MM.1S (cell line): ENCODE results near the gene STAT3.

Source experiments
- DNase-seq: peaks from one replicate; pipeline ENCODE4 v3.0.0-alpha.2; 2015
- H2AFZ ChIP-seq: fragments of 300-600 bp; sonication (generic); 2 replicates; pipeline ENCODE4 v1.6.0; 2016; ENCODE audit warnings: antibody characterized with exemption, low read length
- H3F3A ChIP-seq: fragments of 300-600 bp; sonication (generic); 2 replicates; pipeline ENCODE4 v1.6.1; 2016; ENCODE audit warnings: mild to moderate bottlenecking, antibody characterized with exemption, low read length, moderate library complexity, mixed read lengths; ENCODE audit not compliant: insufficient read depth
- H3K27ac ChIP-seq: fragments of 300-600 bp; sonication (generic); 2 replicates; pipeline ENCODE4 v1.5.1; 2016; ENCODE audit warnings: mild to moderate bottlenecking, low read length
- H3K27me3 ChIP-seq: fragments of 300-600 bp; sonication (generic); replicated peaks from 2 replicates; pipeline ENCODE4 v1.6.0; 2016; ENCODE audit warnings: low read length; ENCODE audit not compliant: insufficient read depth
- H3K36me3 ChIP-seq: fragments of 300-600 bp; sonication (generic); replicated peaks from 2 replicates; pipeline ENCODE4 v1.6.1; 2016; ENCODE audit warnings: mild to moderate bottlenecking, low read length, mixed read lengths; ENCODE audit not compliant: insufficient read depth
- H3K4me1 ChIP-seq: fragments of 300-600 bp; sonication (generic); 2 replicates; pipeline ENCODE4 v1.6.1; 2016; ENCODE audit warnings: low read length, mixed read lengths
- H3K4me2 ChIP-seq: fragments of 300-600 bp; sonication (generic); 2 replicates; pipeline ENCODE4 v1.6.0; 2016; ENCODE audit warnings: low read depth, low read length
- H3K4me3 ChIP-seq: fragments of 300-600 bp; sonication (generic); 2 replicates; pipeline ENCODE4 v1.5.1; 2016; ENCODE audit warnings: low read length, mixed read lengths
- H3K79me2 ChIP-seq: fragments of 300-600 bp; sonication (generic); 2 replicates; pipeline ENCODE4 v1.6.1; 2016; ENCODE audit warnings: mixed run types, low read length, mixed read lengths
- H3K9ac ChIP-seq: fragments of 300-600 bp; sonication (generic); 2 replicates; pipeline ENCODE4 v1.6.1; 2016; ENCODE audit warnings: low read length, mixed read lengths
- H3K9me2 ChIP-seq: fragments of 300-600 bp; sonication (generic); replicated peaks from 2 replicates; pipeline ENCODE4 v1.6.1; 2016; ENCODE audit warnings: mild to moderate bottlenecking, low read length, mixed read lengths; ENCODE audit not compliant: insufficient read depth
- H3K9me3 ChIP-seq: fragments of 300-600 bp; sonication (generic); replicated peaks from 2 replicates; pipeline ENCODE4 v1.6.1; 2016; ENCODE audit warnings: mild to moderate bottlenecking, low read length, mixed read lengths; ENCODE audit not compliant: insufficient read depth
- H4K20me1 ChIP-seq: fragments of 300-600 bp; sonication (generic); 2 replicates; pipeline ENCODE4 v1.6.1; 2016; ENCODE audit warnings: mild to moderate bottlenecking, low read length, moderate library complexity, mixed read lengths; ENCODE audit not compliant: insufficient read depth
- EZH2 ChIP-seq: fragments of 300-600 bp; sonication (generic); optimal IDR thresholded peaks from 2 replicates; pipeline ENCODE3; 2017; ENCODE audit warnings: low read depth, mild to moderate bottlenecking, antibody characterized with exemption, low read length, mixed read lengths
- EZH2phosphoT487 ChIP-seq: fragments of 300-600 bp; sonication (generic); IDR thresholded peaks from 2 replicates; pipeline ENCODE4 v1.6.1; 2018; ENCODE audit warnings: antibody characterized with exemption, low read length
- TF ChIP-seq, protein P1 (sequence below): fragments of 300-600 bp; sonication (generic); IDR thresholded peaks from 2 replicates; pipeline ENCODE4 v1.5.1; 2016; ENCODE audit warnings: antibody characterized with exemption, low read length, mixed read lengths

Gene STAT3

DNA sequence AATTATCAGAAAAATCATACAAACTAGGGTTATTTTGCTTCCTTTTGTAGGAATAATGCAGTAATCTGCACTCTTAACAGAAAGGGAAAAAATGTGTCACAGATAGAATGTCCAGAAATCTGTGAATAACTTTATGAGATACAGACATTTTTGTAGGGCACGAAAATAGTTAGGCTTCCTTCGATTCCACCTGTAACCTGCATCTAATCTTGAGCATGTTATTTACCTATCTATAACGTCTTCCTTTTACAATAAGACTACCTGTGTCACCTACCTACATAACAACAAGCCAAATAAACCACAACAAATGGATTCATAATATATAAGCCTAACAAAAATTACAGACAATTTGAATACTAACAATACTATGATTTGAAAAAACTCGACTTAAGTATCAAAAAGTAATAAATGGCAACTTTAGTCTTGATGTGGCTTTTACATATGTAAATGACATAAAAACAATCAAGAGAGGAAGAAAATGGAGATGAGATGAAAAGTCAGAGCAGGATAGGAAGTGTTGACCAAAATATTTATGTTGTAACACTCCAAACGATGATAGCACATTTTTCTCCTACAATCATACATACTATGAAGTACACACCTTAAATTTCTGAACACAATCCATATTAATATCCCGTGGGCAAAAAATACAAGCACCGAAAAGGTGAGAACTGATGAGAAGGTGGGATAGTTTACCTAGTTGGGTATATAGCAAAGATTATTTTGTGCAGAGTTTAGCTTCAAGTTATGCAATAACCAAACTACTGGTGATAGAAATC lies 114.6 kb downstream of the STAT3 start:
- H3K27ac ChIP-seq, result no peak overlapping the region
- no peak overlapping the region for H2AFZ ChIP-seq
- H3K4me3 ChIP-seq, result no peak overlapping the region
- H3K4me1 ChIP-seq, result no peaks in the 10 kb centered on the region
- H3K36me3 ChIP-seq, result no peaks in the 10 kb centered on the region
- H3K9ac ChIP-seq, result no peak overlapping the region
- TF ChIP-seq EZH2phosphoT487 (no peak), EZH2 (no peak)
- TF ChIP-seq, protein P1, sequence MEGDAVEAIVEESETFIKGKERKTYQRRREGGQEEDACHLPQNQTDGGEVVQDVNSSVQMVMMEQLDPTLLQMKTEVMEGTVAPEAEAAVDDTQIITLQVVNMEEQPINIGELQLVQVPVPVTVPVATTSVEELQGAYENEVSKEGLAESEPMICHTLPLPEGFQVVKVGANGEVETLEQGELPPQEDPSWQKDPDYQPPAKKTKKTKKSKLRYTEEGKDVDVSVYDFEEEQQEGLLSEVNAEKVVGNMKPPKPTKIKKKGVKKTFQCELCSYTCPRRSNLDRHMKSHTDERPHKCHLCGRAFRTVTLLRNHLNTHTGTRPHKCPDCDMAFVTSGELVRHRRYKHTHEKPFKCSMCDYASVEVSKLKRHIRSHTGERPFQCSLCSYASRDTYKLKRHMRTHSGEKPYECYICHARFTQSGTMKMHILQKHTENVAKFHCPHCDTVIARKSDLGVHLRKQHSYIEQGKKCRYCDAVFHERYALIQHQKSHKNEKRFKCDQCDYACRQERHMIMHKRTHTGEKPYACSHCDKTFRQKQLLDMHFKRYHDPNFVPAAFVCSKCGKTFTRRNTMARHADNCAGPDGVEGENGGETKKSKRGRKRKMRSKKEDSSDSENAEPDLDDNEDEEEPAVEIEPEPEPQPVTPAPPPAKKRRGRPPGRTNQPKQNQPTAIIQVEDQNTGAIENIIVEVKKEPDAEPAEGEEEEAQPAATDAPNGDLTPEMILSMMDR, result no peak
- H4K20me1 ChIP-seq, result no peaks in the 10 kb centered on the region
- DNase-seq, result no peak
- no peaks in the 10 kb centered on the region for H3K9me3 ChIP-seq
- H3K4me2 ChIP-seq, result no peak overlapping the region
- peaks cover 27% of the 10 kb centered on the region for H3K79me2 ChIP-seq
- H3K27me3 ChIP-seq, result no peaks in the 10 kb centered on the region
- no peaks in the 10 kb centered on the region for H3F3A ChIP-seq
- no peaks in the 10 kb centered on the region for H3K9me2 ChIP-seq

DNA sequence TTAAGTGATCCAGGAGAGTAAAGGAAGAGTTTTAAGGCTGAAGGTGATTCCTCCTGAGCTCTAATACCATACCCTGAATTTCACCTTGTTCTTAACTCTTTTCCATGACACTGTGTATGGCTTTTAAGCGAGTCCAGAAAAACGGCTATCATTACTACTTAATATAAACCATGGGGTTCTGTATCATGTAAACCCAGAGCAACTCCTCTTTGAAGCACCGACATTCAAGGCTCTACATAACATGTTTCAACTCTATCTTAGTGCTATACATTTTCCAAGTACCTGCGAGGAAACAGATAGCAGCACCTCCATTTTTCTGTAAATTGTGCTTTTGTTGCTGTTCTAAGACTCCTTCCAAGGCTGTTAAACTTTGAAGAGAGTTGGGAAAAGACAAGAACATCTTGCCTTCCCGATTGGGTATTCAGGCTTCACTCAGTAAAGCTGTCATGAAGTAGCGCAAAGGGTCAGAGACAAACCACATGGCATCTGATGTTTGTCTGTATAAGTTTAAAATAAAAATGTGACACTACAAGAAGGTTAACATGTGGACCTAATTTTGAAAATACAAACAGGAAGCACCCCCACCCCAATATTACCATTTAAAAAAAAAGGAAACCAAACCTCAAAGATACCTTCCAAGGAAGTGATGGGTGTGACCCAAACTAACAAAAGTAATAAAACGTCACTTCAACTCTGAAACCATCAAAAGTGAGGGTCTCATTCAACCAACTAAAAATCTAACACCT lies 115.9 kb downstream of the STAT3 start:
- no peak overlapping the region for H3K4me3 ChIP-seq

DNA sequence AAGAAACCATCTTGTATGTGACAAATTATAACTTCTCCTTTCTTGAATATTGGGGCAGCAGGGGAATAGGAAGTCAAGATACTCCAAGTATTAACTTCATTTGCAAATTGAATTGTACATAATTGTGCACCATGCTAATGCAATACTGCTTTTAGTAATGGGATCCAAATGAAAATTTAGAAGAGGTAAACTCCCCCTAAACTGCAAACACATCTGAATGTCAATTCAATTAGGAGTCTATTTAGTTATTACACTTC lies 116.5 kb downstream of the STAT3 start:
- no peaks in the 10 kb centered on the region for H3K4me1 ChIP-seq
- H3K4me3 ChIP-seq, result no peak overlapping the region
- H3K4me2 ChIP-seq, result no peak overlapping the region
- no peaks in the 10 kb centered on the region for H3F3A ChIP-seq
- H3K27ac ChIP-seq, result no peak overlapping the region
- no peak overlapping the region for H2AFZ ChIP-seq
- no peak overlapping the region for H3K9ac ChIP-seq
- no peaks in the 10 kb centered on the region for H3K36me3 ChIP-seq
- no peaks in the 10 kb centered on the region for H3K9me2 ChIP-seq
- H3K27me3 ChIP-seq, result no peaks in the 10 kb centered on the region
- no peaks in the 10 kb centered on the region for H3K9me3 ChIP-seq
- no peaks in the 10 kb centered on the region for H4K20me1 ChIP-seq
- H3K79me2 ChIP-seq, result peaks cover 30% of the 10 kb centered on the region
- DNase-seq, result no peak
- TF ChIP-seq EZH2phosphoT487 (no peak), EZH2 (no peak)
- TF ChIP-seq, protein P1, result no peak

More for the DNA sequence above, 115.9 kb downstream of the STAT3 start:
- no peak overlapping the region for H3K4me2 ChIP-seq
- no peaks in the 10 kb centered on the region for H3K9me3 ChIP-seq
- no peaks in the 10 kb centered on the region for H3K27me3 ChIP-seq
- no peaks in the 10 kb centered on the region for H3K36me3 ChIP-seq
- no peaks in the 10 kb centered on the region for H4K20me1 ChIP-seq
- TF ChIP-seq, protein P1, result no peak
- TF ChIP-seq EZH2phosphoT487, result no peak
- H2AFZ ChIP-seq, result no peak overlapping the region
- no peaks in the 10 kb centered on the region for H3K4me1 ChIP-seq
- H3K27ac ChIP-seq, result no peak overlapping the region
- no peak overlapping the region for H3K9ac ChIP-seq
- DNase-seq, result no peak
- peaks cover 30% of the 10 kb centered on the region for H3K79me2 ChIP-seq
- H3F3A ChIP-seq, result no peaks in the 10 kb centered on the region
- no peaks in the 10 kb centered on the region for H3K9me2 ChIP-seq
